HT-29 (cell line): ENCODE results near the gene GATA3. TPM values are rescaled to one million over a fixed set of nuclear protein-coding genes. Genes with fewer than 3 reads are reported as not detected.

ENCODE experiments used
- total RNA-seq: library from RNA; depleted of rRNA; stranded (reverse); fragments of >200 nt; shearing (Covaris generic); gene quantifications from 2 replicates; pipeline ENCODE4 v1.2.3, GENCODE V29; 2014; rRNA removed

The GATA3 gene
- total RNA-seq, 1 experiment from 2014 or later: 0.86 TPM

Other genes starting within 250 kb of the GATA3 start
- gene TAF3, start 236.2 kb upstream of the GATA3 start, total RNA-seq: 2.3 and 2.5 TPM in 2 replicates